ENCODE results near the gene PRKN.

The PRKN gene

GRCh38 chr6:162267641-162268040 is 459.9 kb downstream of the PRKN start:
- Histone ChIP-seq H3K4me3 (ENCODE audit: low read length) (no peak overlapping the region), H3K9me3 (ENCODE audit: insufficient read depth, low read depth, low read length) (no peaks in the 10 kb centered on the region), H3K36me3 (ENCODE audit: insufficient read depth, low read length) (no peaks in the 10 kb centered on the region), H3K4me1 (ENCODE audit: insufficient read depth, low read length) (peaks cover 9% of the 10 kb centered on the region; the same call in 1 of the 2 replicates), H3K27me3 (ENCODE audit: insufficient read depth, low read length) (no peaks in the 10 kb centered on the region), H3K9ac (ENCODE audit: low read depth, low read length) (no peak overlapping the region), H3K27ac (ENCODE audit: low read depth, low read length) (no peak overlapping the region)
- WGBS: 98% methylated on average over 2 of the region's 2 CpGs

- H3K36me3 ChIP-seq (ENCODE audit: insufficient read depth, low read length): no peaks in the 10 kb centered on the region
- no peaks in the 10 kb centered on the region for H3K9me3 ChIP-seq (ENCODE audit: insufficient read depth, low read depth, low read length)
- peaks cover 9% of the 10 kb centered on the region; the same call in 1 of the 2 replicates for H3K4me1 ChIP-seq (ENCODE audit: insufficient read depth, low read length)
- 98% methylated on average over 3 of the region's 4 CpGs for WGBS
- H3K9ac ChIP-seq (ENCODE audit: low read depth, low read length): no peak overlapping the region
- no peak overlapping the region for H3K27ac ChIP-seq (ENCODE audit: low read depth, low read length)
- H3K4me3 ChIP-seq (ENCODE audit: low read length): no peak overlapping the region
- no peaks in the 10 kb centered on the region for H3K27me3 ChIP-seq (ENCODE audit: insufficient read depth, low read length)
Observed at GRCh38 chr6:162267126-162267525, 460.4 kb downstream of the PRKN start.

GRCh38 chr6:162264581-162264980 is 463.0 kb downstream of the PRKN start:
- Histone ChIP-seq H3K4me1 (ENCODE audit: insufficient read depth, low read length) (peaks cover 9% of the 10 kb centered on the region; the same call in 1 of the 2 replicates), H3K27me3 (ENCODE audit: insufficient read depth, low read length) (no peaks in the 10 kb centered on the region), H3K4me3 (ENCODE audit: low read length) (no peak overlapping the region), H3K27ac (ENCODE audit: low read depth, low read length) (no peak overlapping the region), H3K9ac (ENCODE audit: low read depth, low read length) (no peak overlapping the region), H3K9me3 (ENCODE audit: insufficient read depth, low read depth, low read length) (no peaks in the 10 kb centered on the region), H3K36me3 (ENCODE audit: insufficient read depth, low read length) (no peaks in the 10 kb centered on the region)
- WGBS: 65% methylated on average over 6 of the region's 6 CpGs

- WGBS: 96% methylated on average over 15 of the region's 15 CpGs
- Histone ChIP-seq H3K4me3 (ENCODE audit: low read length) (no peak overlapping the region), H3K27me3 (ENCODE audit: insufficient read depth, low read length) (no peaks in the 10 kb centered on the region)
Observed at GRCh38 chr6:162262466-162263196, 464.9 kb downstream of the PRKN start.

GRCh38 chr6:162261598-162261997 is 466.0 kb downstream of the PRKN start:
- Histone ChIP-seq H3K9me3 (ENCODE audit: insufficient read depth, low read depth, low read length) (no peaks in the 10 kb centered on the region), H3K27ac (ENCODE audit: low read depth, low read length) (no peak overlapping the region), H3K36me3 (ENCODE audit: insufficient read depth, low read length) (no peaks in the 10 kb centered on the region), H3K9ac (ENCODE audit: low read depth, low read length) (no peak overlapping the region), H3K27me3 (ENCODE audit: insufficient read depth, low read length) (no peaks in the 10 kb centered on the region), H3K4me3 (ENCODE audit: low read length) (no peak overlapping the region), H3K4me1 (ENCODE audit: insufficient read depth, low read length) (peaks cover 9% of the 10 kb centered on the region; the same call in 1 of the 2 replicates)
- no CpG with 5 or more reads among the region's 1 CpG for WGBS

More at GRCh38 chr6:162262466-162263196, 464.9 kb downstream of the PRKN start:
- Histone ChIP-seq H3K9me3 (ENCODE audit: insufficient read depth, low read depth, low read length) (no peaks in the 10 kb centered on the region), H3K36me3 (ENCODE audit: insufficient read depth, low read length) (no peaks in the 10 kb centered on the region), H3K27ac (ENCODE audit: low read depth, low read length) (no peak overlapping the region), H3K9ac (ENCODE audit: low read depth, low read length) (no peak overlapping the region), H3K4me1 (ENCODE audit: insufficient read depth, low read length) (peaks cover 9% of the 10 kb centered on the region; the same call in 1 of the 2 replicates)

GRCh38 chr6:162260027-162260426 is 467.5 kb downstream of the PRKN start:
- Histone ChIP-seq H3K9me3 (ENCODE audit: insufficient read depth, low read depth, low read length) (no peaks in the 10 kb centered on the region), H3K36me3 (ENCODE audit: insufficient read depth, low read length) (no peaks in the 10 kb centered on the region), H3K27me3 (ENCODE audit: insufficient read depth, low read length) (no peaks in the 10 kb centered on the region), H3K27ac (ENCODE audit: low read depth, low read length) (no peak overlapping the region), H3K4me3 (ENCODE audit: low read length) (no peak overlapping the region), H3K9ac (ENCODE audit: low read depth, low read length) (no peak overlapping the region), H3K4me1 (ENCODE audit: insufficient read depth, low read length) (peaks cover 9% of the 10 kb centered on the region; the same call in 1 of the 2 replicates)
- 100% methylated on average over 1 of the region's 1 CpG for WGBS

- no peak overlapping the region for H3K4me3 ChIP-seq (ENCODE audit: low read length)
- H3K27me3 ChIP-seq (ENCODE audit: insufficient read depth, low read length): no peaks in the 10 kb centered on the region
- no peak overlapping the region for H3K9ac ChIP-seq (ENCODE audit: low read depth, low read length)
- 93% methylated on average over 7 of the region's 7 CpGs for WGBS
- no peaks in the 10 kb centered on the region for H3K4me1 ChIP-seq (ENCODE audit: insufficient read depth, low read length)
- no peak overlapping the region for H3K27ac ChIP-seq (ENCODE audit: low read depth, low read length)
- no peaks in the 10 kb centered on the region for H3K36me3 ChIP-seq (ENCODE audit: insufficient read depth, low read length)
- no peaks in the 10 kb centered on the region for H3K9me3 ChIP-seq (ENCODE audit: insufficient read depth, low read depth, low read length)
Observed at GRCh38 chr6:162258647-162259046, 468.9 kb downstream of the PRKN start.

GRCh38 chr6:162256361-162256760 is 471.2 kb downstream of the PRKN start:
- no peaks in the 10 kb centered on the region for H3K4me1 ChIP-seq (ENCODE audit: insufficient read depth, low read length)
- no peak overlapping the region for H3K4me3 ChIP-seq (ENCODE audit: low read length)
- H3K9me3 ChIP-seq (ENCODE audit: insufficient read depth, low read depth, low read length): no peaks in the 10 kb centered on the region
- no peak overlapping the region for H3K9ac ChIP-seq (ENCODE audit: low read depth, low read length)
- WGBS: 96% methylated on average over 3 of the region's 3 CpGs
- no peak overlapping the region for H3K27ac ChIP-seq (ENCODE audit: low read depth, low read length)
- no peaks in the 10 kb centered on the region for H3K36me3 ChIP-seq (ENCODE audit: insufficient read depth, low read length)
- no peaks in the 10 kb centered on the region for H3K27me3 ChIP-seq (ENCODE audit: insufficient read depth, low read length)

GRCh38 chr6:162251257-162251656 is 476.3 kb downstream of the PRKN start:
- Histone ChIP-seq H3K9ac (ENCODE audit: low read depth, low read length) (no peak overlapping the region), H3K4me1 (ENCODE audit: insufficient read depth, low read length) (no peaks in the 10 kb centered on the region), H3K4me3 (ENCODE audit: low read length) (no peak overlapping the region), H3K27me3 (ENCODE audit: insufficient read depth, low read length) (no peaks in the 10 kb centered on the region), H3K9me3 (ENCODE audit: insufficient read depth, low read depth, low read length) (no peaks in the 10 kb centered on the region), H3K27ac (ENCODE audit: low read depth, low read length) (no peak overlapping the region), H3K36me3 (ENCODE audit: insufficient read depth, low read length) (no peaks in the 10 kb centered on the region)
- WGBS: 86% methylated on average over 3 of the region's 3 CpGs

GRCh38 chr6:162249907-162250642 is 477.5 kb downstream of the PRKN start:
- WGBS: 95% methylated on average over 11 of the region's 11 CpGs
- Histone ChIP-seq H3K27me3 (ENCODE audit: insufficient read depth, low read length) (no peaks in the 10 kb centered on the region), H3K27ac (ENCODE audit: low read depth, low read length) (no peak overlapping the region), H3K4me3 (ENCODE audit: low read length) (no peak overlapping the region), H3K36me3 (ENCODE audit: insufficient read depth, low read length) (no peaks in the 10 kb centered on the region), H3K9ac (ENCODE audit: low read depth, low read length) (no peak overlapping the region), H3K4me1 (ENCODE audit: insufficient read depth, low read length) (no peaks in the 10 kb centered on the region), H3K9me3 (ENCODE audit: insufficient read depth, low read depth, low read length) (no peaks in the 10 kb centered on the region)

- no peaks in the 10 kb centered on the region for H3K27me3 ChIP-seq (ENCODE audit: insufficient read depth, low read length)
- no peaks in the 10 kb centered on the region for H3K4me1 ChIP-seq (ENCODE audit: insufficient read depth, low read length)
- H3K9me3 ChIP-seq (ENCODE audit: insufficient read depth, low read depth, low read length): no peaks in the 10 kb centered on the region
- no peak overlapping the region for H3K9ac ChIP-seq (ENCODE audit: low read depth, low read length)
- H3K36me3 ChIP-seq (ENCODE audit: insufficient read depth, low read length): no peaks in the 10 kb centered on the region
- H3K27ac ChIP-seq (ENCODE audit: low read depth, low read length): no peak overlapping the region
- whole genome bisulfite sequencing: 96% methylated on average over 7 of the region's 8 CpGs
- no peak overlapping the region for H3K4me3 ChIP-seq (ENCODE audit: low read length)
Observed at GRCh38 chr6:162245830-162246420, 481.6 kb downstream of the PRKN start.
